ENCODE data around the gene ELP4. TPM values are rescaled to one million over a fixed set of nuclear protein-coding genes. Genes with fewer than 3 reads are reported as not detected.

ELP4 gene
- total RNA-seq, 4 donors from 2014 or later: 14.4 to 23.3 (median 16.8) TPM

DNA sequence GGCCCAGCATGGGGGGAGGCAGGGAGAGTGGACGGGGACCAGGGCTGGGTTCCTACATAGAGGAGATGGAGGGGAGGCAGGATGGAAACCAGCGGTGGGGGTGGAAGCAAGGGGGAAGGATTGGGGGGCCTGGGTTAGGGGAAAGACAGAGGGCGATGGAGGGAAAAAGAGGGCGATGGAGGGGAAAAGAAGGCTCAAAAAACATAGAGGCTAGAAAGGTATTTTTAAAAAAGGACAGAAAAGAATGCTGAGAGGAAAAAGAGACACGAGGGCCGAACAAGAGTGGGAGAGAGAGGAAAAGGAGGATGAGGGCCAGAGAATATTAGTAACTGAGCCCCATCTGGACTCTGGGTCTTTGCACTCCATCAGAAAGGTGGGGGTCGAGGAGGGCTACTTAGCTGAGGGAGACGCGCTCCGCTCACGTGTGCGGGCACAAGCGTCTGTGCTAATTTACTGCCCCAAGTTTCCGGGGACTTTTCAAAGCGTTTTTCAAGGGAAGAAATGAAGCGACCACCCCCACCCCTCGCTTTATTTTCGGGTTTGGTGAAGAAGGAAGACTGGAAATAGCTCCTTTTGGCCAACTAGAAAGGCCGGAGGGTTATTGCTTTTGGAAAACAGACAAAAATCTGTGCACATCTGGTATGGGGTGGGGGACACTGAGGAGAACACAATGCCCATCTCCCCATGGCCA lies 287.1 kb downstream of the ELP4 start:
- TF ChIP-seq, protein P1, sequence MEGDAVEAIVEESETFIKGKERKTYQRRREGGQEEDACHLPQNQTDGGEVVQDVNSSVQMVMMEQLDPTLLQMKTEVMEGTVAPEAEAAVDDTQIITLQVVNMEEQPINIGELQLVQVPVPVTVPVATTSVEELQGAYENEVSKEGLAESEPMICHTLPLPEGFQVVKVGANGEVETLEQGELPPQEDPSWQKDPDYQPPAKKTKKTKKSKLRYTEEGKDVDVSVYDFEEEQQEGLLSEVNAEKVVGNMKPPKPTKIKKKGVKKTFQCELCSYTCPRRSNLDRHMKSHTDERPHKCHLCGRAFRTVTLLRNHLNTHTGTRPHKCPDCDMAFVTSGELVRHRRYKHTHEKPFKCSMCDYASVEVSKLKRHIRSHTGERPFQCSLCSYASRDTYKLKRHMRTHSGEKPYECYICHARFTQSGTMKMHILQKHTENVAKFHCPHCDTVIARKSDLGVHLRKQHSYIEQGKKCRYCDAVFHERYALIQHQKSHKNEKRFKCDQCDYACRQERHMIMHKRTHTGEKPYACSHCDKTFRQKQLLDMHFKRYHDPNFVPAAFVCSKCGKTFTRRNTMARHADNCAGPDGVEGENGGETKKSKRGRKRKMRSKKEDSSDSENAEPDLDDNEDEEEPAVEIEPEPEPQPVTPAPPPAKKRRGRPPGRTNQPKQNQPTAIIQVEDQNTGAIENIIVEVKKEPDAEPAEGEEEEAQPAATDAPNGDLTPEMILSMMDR (IDR thresholded peaks at IDR 0.05; ENCODE audit: low read depth): no peak

- TF ChIP-seq, protein P1 (IDR thresholded peaks at IDR 0.05; ENCODE audit: low read depth): no peak
These were observed 287.9 kb downstream of the ELP4 start for GRCh38 chr11:31797190-31798056.

GRCh38 chr11:31798057-31798553 lies 288.5 kb downstream of the ELP4 start:
- TF ChIP-seq, protein P1 (IDR thresholded peaks at IDR 0.05; ENCODE audit: low read depth): no peak

DNA sequence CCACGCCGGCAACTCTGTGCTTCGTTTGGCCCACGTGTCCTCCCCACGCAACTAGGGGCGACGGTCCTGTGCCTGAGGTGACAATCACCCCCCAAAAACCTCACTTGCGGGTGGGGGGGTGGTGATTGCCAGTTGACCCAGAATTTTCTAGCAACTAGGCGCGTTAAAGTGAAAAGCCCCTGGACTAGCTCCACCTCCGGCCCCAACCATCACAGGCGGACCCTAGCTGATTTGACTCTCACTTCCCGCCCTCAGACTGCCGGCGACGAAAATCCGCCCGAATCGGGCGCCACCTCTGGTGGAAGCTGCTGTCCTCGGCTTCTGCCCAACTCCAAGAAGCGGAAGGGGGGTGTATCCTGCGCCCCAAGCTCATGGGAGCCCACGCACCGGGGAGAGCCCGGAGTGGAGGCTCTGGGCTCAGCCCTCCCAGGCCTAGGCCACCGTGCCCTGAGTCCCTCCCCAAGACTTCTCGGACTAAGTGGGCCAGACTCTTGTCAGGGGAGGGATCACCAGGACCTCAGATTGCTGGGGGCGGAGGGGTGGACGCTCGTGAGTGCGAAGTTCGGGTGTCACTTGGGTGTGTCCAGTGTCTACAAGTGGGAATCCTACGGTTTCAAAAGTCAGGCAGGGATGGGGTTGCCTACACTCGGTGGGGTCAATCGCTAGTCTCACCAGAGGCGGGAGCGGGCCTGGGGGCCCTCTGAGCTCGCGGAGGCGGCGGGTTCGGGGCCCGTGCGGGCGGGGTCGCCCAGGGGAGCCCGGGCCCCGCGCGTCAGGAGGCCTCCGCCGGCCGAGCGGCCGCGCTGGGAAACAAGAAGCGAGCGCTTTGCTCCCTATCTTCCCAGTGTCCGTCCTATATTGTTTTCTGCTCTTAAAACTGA lies 289.2 kb downstream of the ELP4 start:
- TF ChIP-seq, protein P1 (IDR thresholded peaks at IDR 0.05; ENCODE audit: low read depth): no peak

GRCh38 chr11:31799435-31800397 lies 290.1 kb downstream of the ELP4 start:
- TF ChIP-seq, protein P1 (IDR thresholded peaks at IDR 0.05; ENCODE audit: low read depth): no peak

All from subcutaneous adipose tissue (tissue), 4 donors.